ENCODE results near the gene POFUT1.

GRCh38 chr20:32204205-32205109 is 3.2 kb upstream of the POFUT1 start:
- TF ChIP-seq CTCF (IDR thresholded peaks at IDR 0.05) (no peak), POLR2A (IDR thresholded peaks at IDR 0.05) (no peak)

Data from transverse colon (tissue), 3 donors.